ENCODE data around the gene CLSTN2. TPM values are rescaled to one million over a fixed set of nuclear protein-coding genes. Genes with fewer than 3 reads are reported as not detected.

Gene CLSTN2
- total and polyA plus RNA-seq, 2 of the 8 experiments (the other 6 are each of a cell fraction or from before 2014, with no cell fraction given) = 0.39 to 0.52 TPM

- Histone ChIP-seq H3K4ac (replicated peaks; ENCODE audit: insufficient read length, low read depth, low read length) (no peak overlapping the region), H3K36me3 (ENCODE audit: control insufficient read depth in 2 of 4, insufficient read depth in 4 of 4, low read length in 3 of 4) (no peaks in the 10 kb centered on the region), H2BK5ac (ENCODE audit: low read depth, low read length) (no peak overlapping the region), H3K9me3 (ENCODE audit: insufficient read depth in 2 of 2, low read depth in 1 of 2, low read length in 1 of 2) (no peaks in the 10 kb centered on the region), H3K79me2 (ENCODE audit: control insufficient read depth in 1 of 2, insufficient read depth in 2 of 2, low read length in 2 of 2) (no peaks in the 10 kb centered on the region), H3K27me3 (replicated peaks in 1 of 4; ENCODE audit: control insufficient read depth in 3 of 4, extremely low read depth in 1 of 4, insufficient read depth in 3 of 4, low read length in 3 of 4) (no peaks in the 10 kb centered on the region), H2BK20ac (ENCODE audit: low read length) (no peak overlapping the region), H4K20me1 (replicated peaks in 1 of 2; ENCODE audit: control insufficient read depth in 1 of 2, insufficient read depth in 2 of 2, low read length in 2 of 2) (no peaks in the 10 kb centered on the region), H2AK5ac (ENCODE audit: low read depth, low read length) (no peak overlapping the region), H4K8ac (ENCODE audit: extremely low read depth, insufficient read depth, low read length) (no peak overlapping the region), H3K14ac (ENCODE audit: insufficient read length) (no peak overlapping the region), H3K4me1 (replicated peaks in 1 of 4; ENCODE audit: control insufficient read depth in 3 of 4, insufficient read depth in 4 of 4, low read length in 3 of 4) (peaks cover 0 to 3% (median 1%) of the 10 kb centered on the region in 4 experiments; a peak in 3 of 7 replicates), H3K79me1 (ENCODE audit: low read depth, low read length) (no peaks in the 10 kb centered on the region), H3K9ac (replicated peaks in 1 of 4; ENCODE audit: extremely low read depth in 1 of 4, low read depth in 3 of 4, low read length in 3 of 4) (no peak overlapping the region), H3K23ac (ENCODE audit: insufficient read length) (no peak overlapping the region), H3K4me2 (ENCODE audit: insufficient read depth in 1 of 2, low read depth in 2 of 2, low read length in 2 of 2) (no peak overlapping the region), H3K4me3 (ENCODE audit: extremely low read depth in 1 of 4, insufficient read depth in 2 of 4, low read depth in 3 of 4, low read length in 4 of 4) (no peak overlapping the region), H2BK15ac (ENCODE audit: low read length) (no peak overlapping the region), H3K56ac (replicated peaks; ENCODE audit: insufficient read length, low read depth, low read length) (no peak overlapping the region), H3K27ac (ENCODE audit: low read depth, low read length) (no peak overlapping the region), H3K23me2 (ENCODE audit: low read depth, low read length) (no peaks in the 10 kb centered on the region), H4K91ac (replicated peaks; ENCODE audit: insufficient read length, low read length) (no peak overlapping the region), H2AFZ (ENCODE audit: low read length) (no peak overlapping the region), H2BK12ac (ENCODE audit: low read depth, low read length) (no peak overlapping the region), H2BK120ac (replicated peaks; ENCODE audit: low read depth, low read length) (no peak overlapping the region), H3K18ac (ENCODE audit: extremely low read depth, low read length) (no peak overlapping the region), H4K5ac (ENCODE audit: insufficient read length, low read depth, low read length) (no peak overlapping the region)
- ChIA-PET CTCF (ENCODE audit: partially characterized antibody) (interaction anchor here (0.6 to 1.2 kb wide), 2 partner anchors 288 to 493 kb away, joined by 3 to 4 read pairs; no protein-coding TSS in a partner anchor), POLR2A (ENCODE audit: partially characterized antibody) (no interaction called here)
- FAIRE-seq = no peak
- 92% methylated on average over 2 of the region's 2 CpGs; no CpG with 5 or more reads in 1 of the 2 experiments for WGBS, 2 experiments (ENCODE audit: extremely low coverage in 1 of 2, insufficient coverage in 1 of 2, insufficient read length in 1 of 2, insufficient replicate concordance in 2 of 2, low coverage in 1 of 2, low lambda C conversion rate in 2 of 2, missing lambda C conversion rate in 1 of 2)
- DNase-seq (ENCODE audit: low read depth in 1 of 2, low spot score in 2 of 2) = peak in 1 of 2 experiments; percentile 8
These were observed 71.3 kb downstream of the CLSTN2 start for GRCh38 chr3:140006331-140006730.

All from H1 (cell line).